HepG2 (cell line): ENCODE data around the gene FALEC. TPM values are rescaled to one million over a fixed set of nuclear protein-coding genes. Genes with fewer than 3 reads are reported as not detected.
A peak's percentile ranks its signal among the peaks of the same experiment; 100 is the strongest.

Source experiments
- ARNT2 ChIP-seq: sonication (generic); formaldehyde crosslinking; IDR thresholded peaks from 2 replicates; pipeline ENCODE4 v1.8.0; 2022; ENCODE audit warnings: mild to moderate bottlenecking, low read depth, missing genetic modification reagents, moderate library complexity
- CHD4 ChIP-seq: fragments of 200-600 bp; sonication (generic); IDR thresholded peaks from 2 replicates; pipeline ENCODE4 v1.7.0; 2017; ENCODE audit warnings: mild to moderate bottlenecking, low read length, borderline replicate concordance
- ELF1 ChIP-seq: sonication (generic); formaldehyde crosslinking; IDR thresholded peaks from 2 replicates; pipeline ENCODE4 v1.4.0; 2020; ENCODE audit warnings: missing genetic modification reagents
- JUND ChIP-seq: sonication (generic); formaldehyde crosslinking; IDR thresholded peaks from 2 replicates; pipeline ENCODE4 v1.8.0; 2022; ENCODE audit warnings: mild to moderate bottlenecking, missing genetic modification reagents
- PLRG1 ChIP-seq: fragments of 450-650 bp; conservative IDR thresholded peaks from 2 replicates; pipeline ENCODE4 v1.6.1; 2016
- REXO4 ChIP-seq: sonication (generic); formaldehyde crosslinking; IDR thresholded peaks from 2 replicates; pipeline ENCODE4 v1.8.0; 2022; ENCODE audit warnings: missing genetic modification reagents, mild to moderate bottlenecking, borderline replicate concordance
- SAFB2 ChIP-seq: sonication (generic); formaldehyde crosslinking; IDR thresholded peaks from 2 replicates; pipeline ENCODE4 v1.5.1; 2020; ENCODE audit warnings: missing genetic modification reagents, low read depth, mild to moderate bottlenecking, borderline replicate concordance
- SAP130 ChIP-seq: IDR thresholded peaks from 2 replicates; pipeline ENCODE4 v1.6.1; 2016; ENCODE audit warnings: low read depth
- SMARCC2 ChIP-seq: fragments of 450-650 bp; IDR thresholded peaks from 2 replicates; pipeline ENCODE4 v1.6.1; 2017; ENCODE audit warnings: antibody characterized with exemption, mild to moderate bottlenecking
- SP2 ChIP-seq: sonication (generic); formaldehyde crosslinking; IDR thresholded peaks from 2 replicates; pipeline ENCODE4 v1.5.1; 2020; ENCODE audit warnings: mild to moderate bottlenecking, missing genetic modification reagents
- TCF12 ChIP-seq, 2 experiments: fragments of 450-650 bp in 1 of 2; sonication (generic) in 1 of 2; formaldehyde crosslinking in 1 of 2; IDR thresholded peaks; 2 replicates each; pipeline versions ENCODE4 v1.6.1 to v1.8.0; 2017 to 2022; ENCODE audit warnings: antibody characterized with exemption in 1 of 2, mild to moderate bottlenecking in 1 of 2, missing genetic modification reagents in 1 of 2, moderate library complexity in 1 of 2
- U2AF1 ChIP-seq: fragments of 200-400 bp; formaldehyde crosslinking; optimal IDR thresholded peaks from 2 replicates; pipeline ENCODE3; 2017; ENCODE audit warnings: mild to moderate bottlenecking, low read depth, low read length
- ZNF317 ChIP-seq: sonication (generic); formaldehyde crosslinking; IDR thresholded peaks from 2 replicates; pipeline ENCODE4 v1.5.0; 2020; ENCODE audit warnings: mild to moderate bottlenecking, missing genetic modification reagents
- ZNF331 ChIP-seq: sonication (generic); formaldehyde crosslinking; IDR thresholded peaks from 2 replicates; pipeline ENCODE4 v1.4.0; 2020; ENCODE audit warnings: missing genetic modification reagents
- ZNF546 ChIP-seq: sonication (generic); formaldehyde crosslinking; conservative IDR thresholded peaks from 2 replicates; pipeline ENCODE4 v1.8.1; 2023; ENCODE audit warnings: mild to moderate bottlenecking, missing genetic modification reagents
- ZNF550 ChIP-seq: sonication (generic); formaldehyde crosslinking; IDR thresholded peaks from 2 replicates; pipeline ENCODE4 v1.4.0; 2020; ENCODE audit warnings: mild to moderate bottlenecking, missing genetic modification reagents, borderline replicate concordance
- ZNF75D ChIP-seq: sonication (generic); formaldehyde crosslinking; IDR thresholded peaks from 2 replicates; pipeline ENCODE4 v1.8.1; 2023; ENCODE audit warnings: missing genetic modification reagents, mild to moderate bottlenecking, borderline replicate concordance
- ZNF839 ChIP-seq: sonication (generic); formaldehyde crosslinking; IDR thresholded peaks from 2 replicates; pipeline ENCODE4 v1.4.0; 2020; ENCODE audit warnings: missing genetic modification reagents, mild to moderate bottlenecking, borderline replicate concordance
- polyA plus RNA-seq, 8 experiments: library from polyadenylated mRNA; depleted of rRNA in 3 of 8; stranded (reverse) in 7 of 8; unstranded in 1 of 8; fragments of >200 nt; fragmentation: Illumina TruSeq in 4 of 8; extraction: Trizol in 4 of 8; gene quantifications; 2 replicates each; pipeline versions ENCODE4 v1.2.1 to v1.2.3, GENCODE V29; 2011 to 2016; ENCODE audit warnings: low read depth in 4 of 8, missing spikeins in 1 of 8, mixed read lengths in 1 of 8; ENCODE audit not compliant: insufficient read depth in 1 of 8
- total RNA-seq, 5 experiments: library from RNA; depleted of rRNA; stranded (reverse); fragments of >200 nt; fragmentation: Illumina TruSeq; extraction: Trizol; gene quantifications; 2 replicates each; pipeline ENCODE4 v1.2.3, GENCODE V29; 2016; ENCODE audit warnings: low read depth in 1 of 5
- TF ChIP-seq, protein P1 (sequence below): sonication (generic); formaldehyde crosslinking; IDR thresholded peaks from 2 replicates; pipeline ENCODE4 v1.8.1; 2023; ENCODE audit warnings: mild to moderate bottlenecking, moderate library complexity, missing genetic modification reagents
- TF ChIP-seq, protein P2 (sequence below): sonication (generic); formaldehyde crosslinking; IDR thresholded peaks from 2 replicates; pipeline ENCODE4 v1.5.0; 2020; ENCODE audit warnings: mild to moderate bottlenecking, missing genetic modification reagents, borderline replicate concordance
- TF ChIP-seq, protein P3 (sequence below): sonication (generic); formaldehyde crosslinking; IDR thresholded peaks from 2 replicates; pipeline ENCODE4 v1.4.0; 2020; ENCODE audit warnings: missing genetic modification reagents

The FALEC gene
- total and polyA plus RNA-seq, 2 of the 13 experiments (the other 11 are each of a cell fraction or from before 2014, with no cell fraction given) = 0.33 to 0.71 TPM

GRCh38 chr1:150578272-150579109 lies 62.9 kb downstream of the FALEC start (continued):
- TF ChIP-seq, protein P1, sequence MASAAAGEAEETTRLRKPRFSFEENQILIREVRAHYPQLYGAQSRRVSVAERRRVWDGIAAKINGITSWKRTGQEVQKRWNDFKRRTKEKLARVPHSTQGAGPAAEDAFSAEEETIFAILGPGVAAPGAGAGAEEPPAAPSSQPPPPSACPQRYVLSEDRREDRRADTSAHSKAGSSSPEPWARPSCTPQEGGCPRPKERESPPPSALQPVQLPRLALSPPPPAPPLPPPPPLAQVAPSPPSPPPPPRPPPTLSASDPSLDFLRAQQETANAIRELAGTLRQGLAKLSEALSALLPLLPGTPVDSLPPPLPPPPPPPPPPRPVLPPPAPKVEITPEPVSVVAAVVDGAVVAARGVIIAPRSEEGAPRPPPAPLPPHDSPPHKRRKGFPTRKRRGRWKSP = peak; percentile 34; the same call in 1 of the 2 replicates
- 0 out of 2 replicates have a peak, but pooled peaks have one; percentile 19 for TF ChIP-seq ZNF317 (CRISPR knock-in tag)
- 0 out of 2 replicates have a peak, but pooled peaks have one; percentile 22 for TF ChIP-seq ZNF550
- 0 out of 2 replicates have a peak, but pooled peaks have one; percentile 11 for TF ChIP-seq ZNF839
- TF ChIP-seq ZNF546 (CRISPR knock-in tag) = no peak
- no peak for TF ChIP-seq SMARCC2
- TF ChIP-seq REXO4 (CRISPR knock-in tag) = no peak
- no peak for TF ChIP-seq PLRG1
- TF ChIP-seq, protein P2, sequence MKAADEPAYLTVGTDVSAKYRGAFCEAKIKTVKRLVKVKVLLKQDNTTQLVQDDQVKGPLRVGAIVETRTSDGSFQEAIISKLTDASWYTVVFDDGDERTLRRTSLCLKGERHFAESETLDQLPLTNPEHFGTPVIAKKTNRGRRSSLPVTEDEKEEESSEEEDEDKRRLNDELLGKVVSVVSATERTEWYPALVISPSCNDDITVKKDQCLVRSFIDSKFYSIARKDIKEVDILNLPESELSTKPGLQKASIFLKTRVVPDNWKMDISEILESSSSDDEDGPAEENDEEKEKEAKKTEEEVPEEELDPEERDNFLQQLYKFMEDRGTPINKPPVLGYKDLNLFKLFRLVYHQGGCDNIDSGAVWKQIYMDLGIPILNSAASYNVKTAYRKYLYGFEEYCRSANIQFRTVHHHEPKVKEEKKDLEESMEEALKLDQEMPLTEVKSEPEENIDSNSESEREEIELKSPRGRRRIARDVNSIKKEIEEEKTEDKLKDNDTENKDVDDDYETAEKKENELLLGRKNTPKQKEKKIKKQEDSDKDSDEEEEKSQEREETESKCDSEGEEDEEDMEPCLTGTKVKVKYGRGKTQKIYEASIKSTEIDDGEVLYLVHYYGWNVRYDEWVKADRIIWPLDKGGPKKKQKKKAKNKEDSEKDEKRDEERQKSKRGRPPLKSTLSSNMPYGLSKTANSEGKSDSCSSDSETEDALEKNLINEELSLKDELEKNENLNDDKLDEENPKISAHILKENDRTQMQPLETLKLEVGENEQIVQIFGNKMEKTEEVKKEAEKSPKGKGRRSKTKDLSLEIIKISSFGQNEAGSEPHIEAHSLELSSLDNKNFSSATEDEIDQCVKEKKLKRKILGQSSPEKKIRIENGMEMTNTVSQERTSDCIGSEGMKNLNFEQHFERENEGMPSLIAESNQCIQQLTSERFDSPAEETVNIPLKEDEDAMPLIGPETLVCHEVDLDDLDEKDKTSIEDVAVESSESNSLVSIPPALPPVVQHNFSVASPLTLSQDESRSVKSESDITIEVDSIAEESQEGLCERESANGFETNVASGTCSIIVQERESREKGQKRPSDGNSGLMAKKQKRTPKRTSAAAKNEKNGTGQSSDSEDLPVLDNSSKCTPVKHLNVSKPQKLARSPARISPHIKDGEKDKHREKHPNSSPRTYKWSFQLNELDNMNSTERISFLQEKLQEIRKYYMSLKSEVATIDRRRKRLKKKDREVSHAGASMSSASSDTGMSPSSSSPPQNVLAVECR (CRISPR knock-in tag) = no peak
- no peak for TF ChIP-seq TCF12 (IDR thresholded peaks at IDR 0.05)
- TF ChIP-seq TCF12 (CRISPR knock-in tag; IDR thresholded peaks at IDR 0.05) = 0 out of 2 replicates have a peak, but pooled peaks have one; percentile 12
- TF ChIP-seq SAP130 (CRISPR knock-in tag) = peak; percentile 33; the same call in 1 of the 2 replicates
- no peak for TF ChIP-seq ZNF75D
- TF ChIP-seq ELF1 = 0 out of 2 replicates have a peak, but pooled peaks have one; percentile 14
- no peak for TF ChIP-seq ARNT2 (CRISPR knock-in tag)
- TF ChIP-seq, protein P3, sequence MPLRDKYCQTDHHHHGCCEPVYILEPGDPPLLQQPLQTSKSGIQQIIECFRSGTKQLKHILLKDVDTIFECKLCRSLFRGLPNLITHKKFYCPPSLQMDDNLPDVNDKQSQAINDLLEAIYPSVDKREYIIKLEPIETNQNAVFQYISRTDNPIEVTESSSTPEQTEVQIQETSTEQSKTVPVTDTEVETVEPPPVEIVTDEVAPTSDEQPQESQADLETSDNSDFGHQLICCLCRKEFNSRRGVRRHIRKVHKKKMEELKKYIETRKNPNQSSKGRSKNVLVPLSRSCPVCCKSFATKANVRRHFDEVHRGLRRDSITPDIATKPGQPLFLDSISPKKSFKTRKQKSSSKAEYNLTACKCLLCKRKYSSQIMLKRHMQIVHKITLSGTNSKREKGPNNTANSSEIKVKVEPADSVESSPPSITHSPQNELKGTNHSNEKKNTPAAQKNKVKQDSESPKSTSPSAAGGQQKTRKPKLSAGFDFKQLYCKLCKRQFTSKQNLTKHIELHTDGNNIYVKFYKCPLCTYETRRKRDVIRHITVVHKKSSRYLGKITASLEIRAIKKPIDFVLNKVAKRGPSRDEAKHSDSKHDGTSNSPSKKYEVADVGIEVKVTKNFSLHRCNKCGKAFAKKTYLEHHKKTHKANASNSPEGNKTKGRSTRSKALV = peak; percentile 3
- 0 out of 2 replicates have a peak, but pooled peaks have one; percentile 18 for TF ChIP-seq CHD4
- TF ChIP-seq SP2 (CRISPR knock-in tag) = peak; percentile 45
- peak; percentile 66 for TF ChIP-seq U2AF1
- TF ChIP-seq ZNF331 (CRISPR knock-in tag) = 0 out of 2 replicates have a peak, but pooled peaks have one; percentile 12
- TF ChIP-seq SAFB2 (CRISPR knock-in tag) = 0 out of 2 replicates have a peak, but pooled peaks have one; percentile 75
- peak; percentile 73 for TF ChIP-seq JUND (CRISPR knock-in tag)
